ENCODE data around the gene STX16.
"Not testable (repeated sequence)": the region's sequence is repeated elsewhere in the genome, so short reads cannot be mapped to it uniquely, and the experiment has no call there.

Gene STX16

DNA sequence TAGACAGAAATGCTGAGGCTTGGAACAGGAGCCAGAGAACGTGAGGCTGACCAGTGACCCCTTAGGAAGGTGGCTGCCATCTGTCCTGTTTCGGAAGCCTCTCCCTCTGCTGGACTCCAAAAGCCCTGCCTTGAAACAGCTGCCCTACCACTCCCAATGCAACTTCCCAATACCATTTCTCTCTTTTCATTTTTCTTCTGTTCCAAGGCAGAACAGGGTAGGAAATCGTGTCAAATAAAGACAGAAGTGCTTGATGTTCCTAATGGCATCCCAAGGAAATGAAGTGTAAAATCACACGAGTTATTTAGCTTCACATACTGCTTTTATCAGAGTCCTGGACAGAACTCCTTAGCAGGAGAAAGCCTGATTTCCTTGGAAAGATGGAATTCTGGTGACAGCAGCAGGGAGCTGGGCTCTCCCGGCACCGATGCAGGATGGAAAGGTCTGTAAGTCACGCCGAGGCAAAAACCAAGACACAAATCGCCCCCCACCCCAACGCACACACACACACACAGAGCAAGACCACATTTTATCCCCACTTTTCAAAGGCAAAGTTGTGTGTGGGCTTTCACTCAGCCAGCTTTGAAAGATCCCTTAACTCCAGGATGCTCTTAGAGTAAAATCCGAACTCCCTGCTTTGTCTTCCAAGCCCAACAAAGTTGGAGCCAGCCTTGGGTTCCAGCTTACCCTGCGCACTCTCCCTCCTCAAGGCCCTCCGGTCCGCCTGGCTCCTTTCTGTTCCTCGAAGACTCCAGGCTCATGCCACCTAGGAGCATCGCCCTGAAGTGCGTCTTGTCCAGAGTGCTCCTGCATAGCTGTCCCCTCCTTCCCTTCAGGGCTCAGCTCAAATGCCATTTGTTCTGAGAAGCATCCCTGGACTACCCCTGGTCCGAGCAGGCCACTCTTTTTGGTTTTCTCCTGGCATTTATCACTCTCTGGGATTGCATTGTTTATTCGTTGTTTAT is 11.6 kb upstream of the STX16 start:
- H3K9me3 ChIP-seq (ENCODE audit: insufficient read depth, low read depth, low read length), result no peaks in the 10 kb centered on the region
- H3K27ac ChIP-seq (ENCODE audit: low read depth, low read length), result no peak overlapping the region
- H3K4me3 ChIP-seq (ENCODE audit: low read length), result no peak overlapping the region
- H3K4me1 ChIP-seq (ENCODE audit: insufficient read depth, low read length), result peaks cover 3% of the 10 kb centered on the region; the same call in 1 of the 2 replicates
- H3K9ac ChIP-seq (ENCODE audit: low read depth, low read length), result no peak overlapping the region
- WGBS, result 91% methylated on average over 19 of the region's 19 CpGs
- H3K36me3 ChIP-seq (ENCODE audit: insufficient read depth, low read length), result no peaks in the 10 kb centered on the region
- H3K27me3 ChIP-seq (ENCODE audit: insufficient read depth, low read length), result no peaks in the 10 kb centered on the region

DNA sequence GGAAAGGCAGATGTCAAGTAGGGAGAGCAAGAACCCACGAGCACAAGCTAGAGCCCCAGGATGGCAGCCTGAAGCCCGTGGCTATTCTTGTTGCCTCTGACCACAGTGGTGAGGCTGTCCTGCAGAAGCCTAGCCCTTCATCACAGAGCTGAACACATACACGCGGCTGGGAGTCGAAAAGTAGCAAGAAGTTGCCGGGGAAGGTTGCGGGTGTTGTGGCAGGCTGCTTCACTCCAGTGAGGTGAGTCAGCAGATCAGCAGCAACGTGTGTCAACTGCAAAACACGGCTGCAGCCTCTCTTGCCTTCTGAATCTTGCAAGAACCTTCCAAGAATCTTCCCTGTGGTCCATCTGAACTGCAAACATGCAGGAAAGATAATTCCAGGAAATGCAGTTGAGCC is 10.6 kb upstream of the STX16 start:
- no peaks in the 10 kb centered on the region for H3K9me3 ChIP-seq (ENCODE audit: insufficient read depth, low read depth, low read length)
- no peak overlapping the region for H3K27ac ChIP-seq (ENCODE audit: low read depth, low read length)
- WGBS, result 89% methylated on average over 9 of the region's 9 CpGs
- H3K4me3 ChIP-seq (ENCODE audit: low read length), result no peak overlapping the region
- H3K4me1 ChIP-seq (ENCODE audit: insufficient read depth, low read length), result peaks cover 3% of the 10 kb centered on the region; the same call in 1 of the 2 replicates
- H3K36me3 ChIP-seq (ENCODE audit: insufficient read depth, low read length), result no peaks in the 10 kb centered on the region
- no peaks in the 10 kb centered on the region for H3K27me3 ChIP-seq (ENCODE audit: insufficient read depth, low read length)
- H3K9ac ChIP-seq (ENCODE audit: low read depth, low read length), result no peak overlapping the region

- H3K9ac ChIP-seq (ENCODE audit: low read depth, low read length), result no peak overlapping the region
- H3K36me3 ChIP-seq (ENCODE audit: insufficient read depth, low read length), result no peaks in the 10 kb centered on the region
- WGBS, result 94% methylated on average over 9 of the region's 9 CpGs
- H3K27ac ChIP-seq (ENCODE audit: low read depth, low read length), result no peak overlapping the region
- H3K27me3 ChIP-seq (ENCODE audit: insufficient read depth, low read length), result no peaks in the 10 kb centered on the region
- H3K9me3 ChIP-seq (ENCODE audit: insufficient read depth, low read depth, low read length), result no peaks in the 10 kb centered on the region
- no peaks in the 10 kb centered on the region; the same call in 1 of the 2 replicates for H3K4me1 ChIP-seq (ENCODE audit: insufficient read depth, low read length)
- H3K4me3 ChIP-seq (ENCODE audit: low read length), result no peak overlapping the region
Observed at GRCh38 chr20:58642441-58642840, 8.6 kb upstream of the STX16 start.

- H3K4me1 ChIP-seq (ENCODE audit: insufficient read depth, low read length); H3K9ac ChIP-seq (ENCODE audit: low read depth, low read length); H3K27me3 ChIP-seq (ENCODE audit: insufficient read depth, low read length); H3K27ac ChIP-seq (ENCODE audit: low read depth, low read length); H3K4me3 ChIP-seq (ENCODE audit: low read length); H3K9me3 ChIP-seq (ENCODE audit: insufficient read depth, low read depth, low read length); H3K36me3 ChIP-seq (ENCODE audit: insufficient read depth, low read length): not testable (repeated sequence)
- 95% methylated on average over 9 of the region's 9 CpGs for WGBS
Observed at GRCh38 chr20:58642896-58643295, 8.2 kb upstream of the STX16 start.

GRCh38 chr20:58645412-58645968 is 5.6 kb upstream of the STX16 start:
- Histone ChIP-seq H3K4me1 (ENCODE audit: insufficient read depth, low read length) (peaks cover 12% of the 10 kb centered on the region; the same call in 1 of the 2 replicates), H3K36me3 (ENCODE audit: insufficient read depth, low read length) (no peaks in the 10 kb centered on the region), H3K27me3 (ENCODE audit: insufficient read depth, low read length) (peaks cover 10% of the 10 kb centered on the region; the same call in 1 of the 2 replicates), H3K4me3 (ENCODE audit: low read length) (no peak overlapping the region), H3K27ac (ENCODE audit: low read depth, low read length) (no peak overlapping the region), H3K9me3 (ENCODE audit: insufficient read depth, low read depth, low read length) (no peaks in the 10 kb centered on the region), H3K9ac (ENCODE audit: low read depth, low read length) (no peak overlapping the region)
- 93% methylated on average over 5 of the region's 5 CpGs for WGBS

DNA sequence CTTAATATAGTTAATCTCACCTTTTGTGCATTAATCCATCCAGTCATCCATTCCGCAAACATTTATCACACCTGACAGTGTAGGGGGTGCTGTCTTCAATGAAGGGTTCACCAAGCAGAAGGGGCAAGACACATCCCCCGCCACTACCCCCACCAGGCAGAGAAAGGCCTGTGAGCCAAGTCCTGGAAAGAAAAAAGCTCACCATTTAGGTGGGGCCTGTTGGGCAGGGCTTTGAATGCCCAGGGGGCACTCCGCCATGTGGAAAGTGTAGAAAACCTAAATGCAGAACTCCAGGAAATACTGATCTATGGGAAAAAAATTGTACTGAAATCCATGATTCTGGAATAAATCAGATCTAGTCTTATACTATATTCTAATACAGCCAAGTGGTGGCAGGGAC is 4.8 kb upstream of the STX16 start:
- 92% methylated on average over 2 of the region's 3 CpGs for WGBS
- no peak overlapping the region for H3K9ac ChIP-seq (ENCODE audit: low read depth, low read length)
- peaks cover 10% of the 10 kb centered on the region; the same call in 1 of the 2 replicates for H3K27me3 ChIP-seq (ENCODE audit: insufficient read depth, low read length)
- H3K9me3 ChIP-seq (ENCODE audit: insufficient read depth, low read depth, low read length), result no peaks in the 10 kb centered on the region
- no peak overlapping the region for H3K4me3 ChIP-seq (ENCODE audit: low read length)
- H3K4me1 ChIP-seq (ENCODE audit: insufficient read depth, low read length), result peaks cover 12% of the 10 kb centered on the region; the same call in 1 of the 2 replicates
- no peaks in the 10 kb centered on the region for H3K36me3 ChIP-seq (ENCODE audit: insufficient read depth, low read length)
- no peak overlapping the region for H3K27ac ChIP-seq (ENCODE audit: low read depth, low read length)

DNA sequence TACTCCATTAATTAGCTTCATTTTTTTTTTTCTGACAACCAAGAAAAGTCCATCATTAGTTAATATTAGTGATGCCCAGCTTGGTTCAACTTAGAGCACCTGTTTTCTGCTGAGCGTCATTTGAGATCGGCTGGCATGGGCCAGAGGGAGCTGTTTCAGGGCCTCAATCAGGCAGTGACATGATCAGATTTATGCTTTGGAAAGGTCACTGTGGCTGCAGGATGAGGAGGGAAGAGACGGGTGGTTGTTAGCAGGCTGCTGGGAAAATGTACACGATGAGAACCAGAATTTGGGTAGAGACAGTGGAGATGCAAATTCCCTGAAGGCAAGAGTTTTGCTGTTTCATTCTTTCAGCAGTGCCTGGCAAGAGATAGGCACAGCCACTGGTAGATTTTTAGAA is 4.4 kb upstream of the STX16 start:
- Histone ChIP-seq H3K36me3 (ENCODE audit: insufficient read depth, low read length) (no peaks in the 10 kb centered on the region), H3K9me3 (ENCODE audit: insufficient read depth, low read depth, low read length) (no peaks in the 10 kb centered on the region), H3K27ac (ENCODE audit: low read depth, low read length) (no peak overlapping the region), H3K4me1 (ENCODE audit: insufficient read depth, low read length) (peaks cover 12% of the 10 kb centered on the region; the same call in 1 of the 2 replicates), H3K9ac (ENCODE audit: low read depth, low read length) (no peak overlapping the region), H3K27me3 (ENCODE audit: insufficient read depth, low read length) (peaks cover 10% of the 10 kb centered on the region; the same call in 1 of the 2 replicates), H3K4me3 (ENCODE audit: low read length) (no peak overlapping the region)
- 91% methylated on average over 4 of the region's 4 CpGs for WGBS

GRCh38 chr20:58647162-58647795 is 3.8 kb upstream of the STX16 start:
- peaks cover 10% of the 10 kb centered on the region; the same call in 1 of the 2 replicates for H3K27me3 ChIP-seq (ENCODE audit: insufficient read depth, low read length)
- WGBS, result 89% methylated on average over 7 of the region's 7 CpGs
- H3K27ac ChIP-seq (ENCODE audit: low read depth, low read length), result no peak overlapping the region
- H3K9ac ChIP-seq (ENCODE audit: low read depth, low read length), result no peak overlapping the region
- no peaks in the 10 kb centered on the region for H3K36me3 ChIP-seq (ENCODE audit: insufficient read depth, low read length)
- H3K4me3 ChIP-seq (ENCODE audit: low read length), result no peak overlapping the region
- H3K4me1 ChIP-seq (ENCODE audit: insufficient read depth, low read length), result peaks cover 12% of the 10 kb centered on the region; the same call in 1 of the 2 replicates
- no peaks in the 10 kb centered on the region for H3K9me3 ChIP-seq (ENCODE audit: insufficient read depth, low read depth, low read length)

GRCh38 chr20:58647796-58648501 is 3.1 kb upstream of the STX16 start:
- H3K27ac ChIP-seq (ENCODE audit: low read depth, low read length), result no peak overlapping the region
- no peaks in the 10 kb centered on the region for H3K36me3 ChIP-seq (ENCODE audit: insufficient read depth, low read length)
- 63% methylated on average over 8 of the region's 12 CpGs for WGBS
- H3K27me3 ChIP-seq (ENCODE audit: insufficient read depth, low read length), result peaks cover 10% of the 10 kb centered on the region; the same call in 1 of the 2 replicates
- H3K4me1 ChIP-seq (ENCODE audit: insufficient read depth, low read length), result peaks cover 15% of the 10 kb centered on the region
- no peak overlapping the region for H3K4me3 ChIP-seq (ENCODE audit: low read length)
- no peaks in the 10 kb centered on the region for H3K9me3 ChIP-seq (ENCODE audit: insufficient read depth, low read depth, low read length)
- H3K9ac ChIP-seq (ENCODE audit: low read depth, low read length), result no peak overlapping the region

GRCh38 chr20:58648502-58648825 is 2.6 kb upstream of the STX16 start:
- Histone ChIP-seq H3K27me3 (ENCODE audit: insufficient read depth, low read length) (peaks cover 10% of the 10 kb centered on the region; the same call in 1 of the 2 replicates), H3K4me1 (ENCODE audit: insufficient read depth, low read length) (peaks cover 20% of the 10 kb centered on the region)
- H3K4me3 ChIP-seq (ENCODE audit: low read length); H3K9me3 ChIP-seq (ENCODE audit: insufficient read depth, low read depth, low read length); H3K36me3 ChIP-seq (ENCODE audit: insufficient read depth, low read length); H3K9ac ChIP-seq (ENCODE audit: low read depth, low read length); H3K27ac ChIP-seq (ENCODE audit: low read depth, low read length): not testable (repeated sequence)
- 72% methylated on average over 6 of the region's 6 CpGs for WGBS
